ENCODE measurements around the gene DGCR2.
"Not testable (repeated sequence)": the region's sequence is repeated elsewhere in the genome, so short reads cannot be mapped to it uniquely, and the experiment has no call there.

Gene DGCR2

GRCh38 chr22:19122143-19122751, at the start of gene DGCR2:
Gene DGCR2 (minus strand): TSS chr22:19122412. CDS start chr22:19122206, 206 bp downstream.
- in situ Hi-C loops (cut with MboI; ENCODE audit: low sequenced_read_pairs) = no loop called here

- in situ Hi-C loops (cut with MboI; ENCODE audit: low sequenced_read_pairs) = no loop called here
Measured at GRCh38 chr22:19169947-19170318, 47.7 kb upstream of the DGCR2 start.

- in situ Hi-C loops (cut with MboI; ENCODE audit: low sequenced_read_pairs) = no loop called here
Measured at GRCh38 chr22:19169002-19169946, 47.1 kb upstream of the DGCR2 start.

- in situ Hi-C loops (cut with MboI; ENCODE audit: low sequenced_read_pairs) = no loop called here
Measured at GRCh38 chr22:19168088-19168890, 46.1 kb upstream of the DGCR2 start.

GRCh38 chr22:19167106-19167869, 45.1 kb upstream of the DGCR2 start:
- in situ Hi-C loops (cut with MboI; ENCODE audit: low sequenced_read_pairs) = no loop called here

- in situ Hi-C loops (cut with MboI; ENCODE audit: low sequenced_read_pairs) = no loop called here
Measured at GRCh38 chr22:19166421-19166820, 44.2 kb upstream of the DGCR2 start.

- in situ Hi-C loops (cut with MboI; ENCODE audit: low sequenced_read_pairs) = no loop called here
Measured at GRCh38 chr22:19164425-19164824, 42.2 kb upstream of the DGCR2 start.

GRCh38 chr22:19158649-19159048, 36.4 kb upstream of the DGCR2 start:
- in situ Hi-C loops (cut with MboI; ENCODE audit: low sequenced_read_pairs) = not testable (repeated sequence)

GRCh38 chr22:19156109-19156508, 33.9 kb upstream of the DGCR2 start:
- in situ Hi-C loops (cut with MboI; ENCODE audit: low sequenced_read_pairs) = not testable (repeated sequence)

- in situ Hi-C loops (cut with MboI; ENCODE audit: low sequenced_read_pairs) = no loop called here
Measured at GRCh38 chr22:19152942-19153883, 31.0 kb upstream of the DGCR2 start.

- in situ Hi-C loops (cut with MboI; ENCODE audit: low sequenced_read_pairs) = no loop called here
Measured at GRCh38 chr22:19151329-19152191, 29.3 kb upstream of the DGCR2 start.

- in situ Hi-C loops (cut with MboI; ENCODE audit: low sequenced_read_pairs) = no loop called here
Measured at GRCh38 chr22:19150482-19151328, 28.5 kb upstream of the DGCR2 start.

- in situ Hi-C loops (cut with MboI; ENCODE audit: low sequenced_read_pairs) = no loop called here
Measured at GRCh38 chr22:19149991-19150390, 27.8 kb upstream of the DGCR2 start, which contains the start of gene GSC2. Gene GSC2 (minus strand): TSS chr22:19150292. CDS start chr22:19150283, 9 bp downstream.

GRCh38 chr22:19149047-19149883, 27.1 kb upstream of the DGCR2 start:
- in situ Hi-C loops (cut with MboI; ENCODE audit: low sequenced_read_pairs) = no loop called here

GRCh38 chr22:19148417-19149046, 26.3 kb upstream of the DGCR2 start:
- in situ Hi-C loops (cut with MboI; ENCODE audit: low sequenced_read_pairs) = no loop called here

- in situ Hi-C loops (cut with MboI; ENCODE audit: low sequenced_read_pairs) = no loop called here
Measured at GRCh38 chr22:19147195-19147780, 25.1 kb upstream of the DGCR2 start.

Data from hTERT RPE-1 (cell line).